NT2/D1 (cell line): ENCODE results near the gene EMC1.
"Not testable (repeated sequence)": the region's sequence is repeated elsewhere in the genome, so short reads cannot be mapped to it uniquely, and the experiment has no call there.

Experiments
- DNase-seq: peaks from one replicate; pipeline ENCODE4 v3.0.0-alpha.2; 2011; ENCODE audit warnings: low read depth, low spot score
- H3K27me3 ChIP-seq: 2 replicates; pipeline ENCODE4 v1.6.0; 2011; ENCODE audit warnings: mild to moderate bottlenecking; ENCODE audit not compliant: insufficient read length, insufficient read depth
- H3K36me3 ChIP-seq: 2 replicates; pipeline ENCODE4 v1.6.1; 2011; ENCODE audit warnings: mild to moderate bottlenecking, low read length, mixed read lengths; ENCODE audit not compliant: insufficient read depth, insufficient read length
- H3K4me1 ChIP-seq: 2 replicates; pipeline ENCODE4 v1.5.1; 2011; ENCODE audit not compliant: insufficient read depth, insufficient read length
- H3K4me3 ChIP-seq: 2 replicates; pipeline ENCODE4 v1.5.1; 2011; ENCODE audit warnings: low read depth; ENCODE audit not compliant: insufficient read length
- H3K9ac ChIP-seq: 2 replicates; pipeline ENCODE4 v1.6.0; 2011; ENCODE audit warnings: low read depth; ENCODE audit not compliant: insufficient read length
- H3K9me3 ChIP-seq: 2 replicates; pipeline ENCODE4 v1.5.1; 2011; ENCODE audit warnings: mild to moderate bottlenecking, low read length; ENCODE audit not compliant: insufficient read depth
- SUZ12 ChIP-seq: IDR thresholded peaks from 2 replicates; pipeline ENCODE4 v1.6.1; 2011; ENCODE audit not compliant: insufficient read length, insufficient read depth; ENCODE audit errors: extremely low read depth
- YY1 ChIP-seq: IDR thresholded peaks from 2 replicates; pipeline ENCODE4 v1.6.1; 2011; ENCODE audit not compliant: insufficient read length, insufficient read depth
- ZNF274 ChIP-seq: IDR thresholded peaks from 2 replicates; pipeline ENCODE4 v1.6.1; 2011; ENCODE audit warnings: mild to moderate bottlenecking, low read depth, low read length

EMC1 gene

GRCh38 chr1:19229828-19230325 is 21.4 kb downstream of the EMC1 start:
- H3K9ac ChIP-seq = no peak overlapping the region
- H3K4me3 ChIP-seq = no peak overlapping the region
- H3K27me3 ChIP-seq = no peaks in the 10 kb centered on the region
- TF ChIP-seq ZNF274 = no peak
- no peak for TF ChIP-seq SUZ12
- no peak for TF ChIP-seq YY1
- no peaks in the 10 kb centered on the region for H3K4me1 ChIP-seq
- H3K9me3 ChIP-seq = no peaks in the 10 kb centered on the region
- peaks cover 83% of the 10 kb centered on the region for H3K36me3 ChIP-seq
- DNase-seq = no peak

- H3K4me3 ChIP-seq = no peak overlapping the region
- H3K36me3 ChIP-seq = peaks cover 83% of the 10 kb centered on the region
- no peaks in the 10 kb centered on the region for H3K9me3 ChIP-seq
- DNase-seq = no peak
- no peak for TF ChIP-seq YY1
- TF ChIP-seq ZNF274 = no peak
- no peak for TF ChIP-seq SUZ12
- H3K4me1 ChIP-seq = no peaks in the 10 kb centered on the region
- no peak overlapping the region for H3K9ac ChIP-seq
- no peaks in the 10 kb centered on the region for H3K27me3 ChIP-seq
These were observed 22.1 kb downstream of the EMC1 start for GRCh38 chr1:19229229-19229628.

GRCh38 chr1:19222979-19223824 is 28.1 kb downstream of the EMC1 start:
- no peak for DNase-seq
- TF ChIP-seq YY1 (no peak), ZNF274 (no peak), SUZ12 (no peak)
- Histone ChIP-seq H3K4me1 (no peaks in the 10 kb centered on the region), H3K4me3 (no peak overlapping the region), H3K9me3 (no peaks in the 10 kb centered on the region), H3K9ac (no peak overlapping the region), H3K36me3 (peaks cover 86% of the 10 kb centered on the region), H3K27me3 (no peaks in the 10 kb centered on the region)

GRCh38 chr1:19222573-19222972 is 28.8 kb downstream of the EMC1 start:
- no peaks in the 10 kb centered on the region for H3K9me3 ChIP-seq
- no peak for DNase-seq
- no peaks in the 10 kb centered on the region for H3K27me3 ChIP-seq
- TF ChIP-seq SUZ12 = no peak
- TF ChIP-seq ZNF274 = no peak
- TF ChIP-seq YY1 = no peak
- H3K9ac ChIP-seq = no peak overlapping the region
- peaks cover 90% of the 10 kb centered on the region for H3K36me3 ChIP-seq
- H3K4me3 ChIP-seq = no peak overlapping the region
- H3K4me1 ChIP-seq = no peaks in the 10 kb centered on the region

- Histone ChIP-seq H3K4me3 (no peak overlapping the region), H3K36me3 (peaks cover 91% of the 10 kb centered on the region), H3K9ac (no peak overlapping the region), H3K27me3 (no peaks in the 10 kb centered on the region), H3K4me1 (no peaks in the 10 kb centered on the region), H3K9me3 (no peaks in the 10 kb centered on the region)
- no peak for TF ChIP-seq SUZ12
- no peak for TF ChIP-seq YY1
- TF ChIP-seq ZNF274 = no peak
- DNase-seq = no peak
These were observed 30.3 kb downstream of the EMC1 start for GRCh38 chr1:19220991-19221390.

- H3K4me1 ChIP-seq = no peaks in the 10 kb centered on the region
- no peak for DNase-seq
- no peak overlapping the region for H3K9ac ChIP-seq
- H3K4me3 ChIP-seq = no peak overlapping the region
- H3K9me3 ChIP-seq = no peaks in the 10 kb centered on the region
- H3K27me3 ChIP-seq = no peaks in the 10 kb centered on the region
- peaks cover 86% of the 10 kb centered on the region for H3K36me3 ChIP-seq
- TF ChIP-seq SUZ12 (no peak), ZNF274 (no peak), YY1 (no peak)
These were observed 31.1 kb downstream of the EMC1 start for GRCh38 chr1:19220080-19220846.

- H3K9me3 ChIP-seq = no peaks in the 10 kb centered on the region
- H3K36me3 ChIP-seq = peaks cover 89% of the 10 kb centered on the region
- no peaks in the 10 kb centered on the region for H3K27me3 ChIP-seq
- H3K4me3 ChIP-seq = no peak overlapping the region
- H3K9ac ChIP-seq = no peak overlapping the region
- TF ChIP-seq YY1 (no peak), SUZ12 (no peak), ZNF274 (no peak)
- DNase-seq = no peak
- H3K4me1 ChIP-seq = no peaks in the 10 kb centered on the region
These were observed 31.9 kb downstream of the EMC1 start for GRCh38 chr1:19219451-19219850.

- not testable (repeated sequence) for H3K9ac ChIP-seq, DNase-seq, H3K27me3 ChIP-seq, H3K4me3 ChIP-seq, H3K9me3 ChIP-seq, H3K4me1 ChIP-seq
- peaks cover 84% of the 10 kb centered on the region for H3K36me3 ChIP-seq
These were observed 34.7 kb downstream of the EMC1 start for GRCh38 chr1:19216585-19216984.
